ENCODE results near the gene MSANTD2. TPM values are rescaled to one million over a fixed set of nuclear protein-coding genes. Genes with fewer than 3 reads are reported as not detected.

Gene MSANTD2
- total RNA-seq, 1 donor from 2014 or later = 10.4 TPM

GRCh38 chr11:124807660-124808270 is 7.6 kb upstream of the MSANTD2 start:
- no peaks in the 10 kb centered on the region for H3K36me3 Mint-ChIP-seq (ENCODE audit: low read depth)

GRCh38 chr11:124807201-124807600 is 7.0 kb upstream of the MSANTD2 start:
- no peaks in the 10 kb centered on the region for H3K36me3 Mint-ChIP-seq (ENCODE audit: low read depth)
- no peaks in the 10 kb centered on the region for H3K4me1 Mint-ChIP-seq (ENCODE audit: low read depth)
- H3K27ac Mint-ChIP-seq (ENCODE audit: unreplicated experiment) = no peak overlapping the region
- TF ChIP-seq, protein P1, sequence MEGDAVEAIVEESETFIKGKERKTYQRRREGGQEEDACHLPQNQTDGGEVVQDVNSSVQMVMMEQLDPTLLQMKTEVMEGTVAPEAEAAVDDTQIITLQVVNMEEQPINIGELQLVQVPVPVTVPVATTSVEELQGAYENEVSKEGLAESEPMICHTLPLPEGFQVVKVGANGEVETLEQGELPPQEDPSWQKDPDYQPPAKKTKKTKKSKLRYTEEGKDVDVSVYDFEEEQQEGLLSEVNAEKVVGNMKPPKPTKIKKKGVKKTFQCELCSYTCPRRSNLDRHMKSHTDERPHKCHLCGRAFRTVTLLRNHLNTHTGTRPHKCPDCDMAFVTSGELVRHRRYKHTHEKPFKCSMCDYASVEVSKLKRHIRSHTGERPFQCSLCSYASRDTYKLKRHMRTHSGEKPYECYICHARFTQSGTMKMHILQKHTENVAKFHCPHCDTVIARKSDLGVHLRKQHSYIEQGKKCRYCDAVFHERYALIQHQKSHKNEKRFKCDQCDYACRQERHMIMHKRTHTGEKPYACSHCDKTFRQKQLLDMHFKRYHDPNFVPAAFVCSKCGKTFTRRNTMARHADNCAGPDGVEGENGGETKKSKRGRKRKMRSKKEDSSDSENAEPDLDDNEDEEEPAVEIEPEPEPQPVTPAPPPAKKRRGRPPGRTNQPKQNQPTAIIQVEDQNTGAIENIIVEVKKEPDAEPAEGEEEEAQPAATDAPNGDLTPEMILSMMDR (IDR thresholded peaks at IDR 0.05) = no peak
- DNase-seq (ENCODE audit: low spot score) = no peak
- H3K9me3 Mint-ChIP-seq (ENCODE audit: low read depth) = no peaks in the 10 kb centered on the region
- H3K4me3 Mint-ChIP-seq (ENCODE audit: unreplicated experiment) = no peak overlapping the region
- peaks cover under 1% of the 10 kb centered on the region for H3K27me3 Mint-ChIP-seq (ENCODE audit: low read depth)

More at GRCh38 chr11:124807660-124808270, 7.6 kb upstream of the MSANTD2 start:
- H3K27ac Mint-ChIP-seq (ENCODE audit: unreplicated experiment) = no peak overlapping the region
- no peaks in the 10 kb centered on the region for H3K9me3 Mint-ChIP-seq (ENCODE audit: low read depth)
- peaks cover 6% of the 10 kb centered on the region for H3K27me3 Mint-ChIP-seq (ENCODE audit: low read depth)
- TF ChIP-seq, protein P1 (IDR thresholded peaks at IDR 0.05) = no peak
- H3K4me3 Mint-ChIP-seq (ENCODE audit: unreplicated experiment) = no peak overlapping the region
- DNase-seq (ENCODE audit: low spot score) = no peak
- no peaks in the 10 kb centered on the region for H3K4me1 Mint-ChIP-seq (ENCODE audit: low read depth)

GRCh38 chr11:124804884-124805283 is 4.7 kb upstream of the MSANTD2 start:
- Mint-ChIP-seq H3K4me1 (ENCODE audit: low read depth) (peaks cover 10% of the 10 kb centered on the region), H3K4me3 (ENCODE audit: unreplicated experiment) (no peak overlapping the region), H3K27ac (ENCODE audit: unreplicated experiment) (no peak overlapping the region), H3K27me3 (ENCODE audit: low read depth) (no peaks in the 10 kb centered on the region), H3K36me3 (ENCODE audit: low read depth) (no peaks in the 10 kb centered on the region), H3K9me3 (ENCODE audit: low read depth) (no peaks in the 10 kb centered on the region)
- no peak for DNase-seq (ENCODE audit: low spot score)
- TF ChIP-seq, protein P1 (IDR thresholded peaks at IDR 0.05) = no peak

GRCh38 chr11:124801636-124802312 is 1.6 kb upstream of the MSANTD2 start:
- TF ChIP-seq, protein P1 (IDR thresholded peaks at IDR 0.05) = no peak
- peak overlapping the region; percentile 15 for H3K27ac Mint-ChIP-seq (ENCODE audit: unreplicated experiment)
- DNase-seq (ENCODE audit: low spot score) = no peak
- no peaks in the 10 kb centered on the region for H3K27me3 Mint-ChIP-seq (ENCODE audit: low read depth)
- H3K36me3 Mint-ChIP-seq (ENCODE audit: low read depth) = no peaks in the 10 kb centered on the region
- H3K4me1 Mint-ChIP-seq (ENCODE audit: low read depth) = peaks cover 30% of the 10 kb centered on the region
- no peaks in the 10 kb centered on the region for H3K9me3 Mint-ChIP-seq (ENCODE audit: low read depth)
- no peak overlapping the region for H3K4me3 Mint-ChIP-seq (ENCODE audit: unreplicated experiment)

- H3K4me1 Mint-ChIP-seq (ENCODE audit: low read depth) = peaks cover 33% of the 10 kb centered on the region
- no peaks in the 10 kb centered on the region for H3K27me3 Mint-ChIP-seq (ENCODE audit: low read depth)
- no peaks in the 10 kb centered on the region for H3K9me3 Mint-ChIP-seq (ENCODE audit: low read depth)
- no peak for DNase-seq (ENCODE audit: low spot score)
- peak overlapping the region; percentile 89 for H3K4me3 Mint-ChIP-seq (ENCODE audit: unreplicated experiment)
- TF ChIP-seq, protein P1 (IDR thresholded peaks at IDR 0.05) = no peak
- H3K36me3 Mint-ChIP-seq (ENCODE audit: low read depth) = no peaks in the 10 kb centered on the region
- H3K27ac Mint-ChIP-seq (ENCODE audit: unreplicated experiment) = peak overlapping the region; percentile 96
These were observed 808 bp upstream of the MSANTD2 start for GRCh38 chr11:124801014-124801413.

Data from chondrocyte (in vitro differentiated cells).